ENCODE measurements around the gene E2F7. TPM values are rescaled to one million over a fixed set of nuclear protein-coding genes. Genes with fewer than 3 reads are reported as not detected.

E2F7 gene
- total and polyA plus RNA-seq, 2 donors (not counting 1 experiment from before 2014, with no cell fraction given): 3.6 to 9.7 TPM

DNA sequence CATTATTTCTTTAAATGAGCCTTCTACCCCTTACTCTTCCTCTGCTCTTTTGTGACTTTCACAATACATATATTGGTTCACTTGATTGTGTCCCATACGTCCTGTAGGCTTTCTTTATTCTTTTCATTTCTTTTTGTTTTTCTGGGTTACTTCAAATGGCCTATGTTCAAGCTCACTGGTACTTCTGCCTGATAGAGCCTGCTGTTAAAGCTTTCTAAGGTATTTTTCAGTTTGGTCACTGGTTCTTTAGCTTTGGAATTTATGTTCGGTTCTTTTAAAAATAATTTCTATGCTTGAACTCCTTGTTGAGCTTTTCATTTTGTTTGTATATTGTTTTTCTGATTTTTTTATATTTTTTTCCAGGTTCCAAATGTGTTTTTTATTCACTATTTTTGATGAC is 81.9 kb downstream of the E2F7 start:
- Histone ChIP-seq H3K27me3 (ENCODE audit: control insufficient read depth, insufficient read depth, low read length) (no peaks in the 10 kb centered on the region), H3K9ac (ENCODE audit: insufficient read depth, low read length) (no peak overlapping the region), H3K4me2 (ENCODE audit: extremely low read depth, insufficient read depth, low read length) (no peak overlapping the region), H3K4me1 (ENCODE audit: control insufficient read depth, extremely low read depth, insufficient read depth, low read length) (no peaks in the 10 kb centered on the region), H2AFZ (ENCODE audit: low read length) (no peak overlapping the region), H3K79me2 (ENCODE audit: control insufficient read depth, insufficient read depth, low read length) (no peaks in the 10 kb centered on the region), H3K36me3 (ENCODE audit: control insufficient read depth, insufficient read depth, low read length) (no peaks in the 10 kb centered on the region), H3K9me3 (ENCODE audit: control insufficient read depth, insufficient read depth, low read depth, low read length) (no peaks in the 10 kb centered on the region), H3K4me3 (replicated peaks in 1 of 4; ENCODE audit: control extremely low read depth in 1 of 4, insufficient read depth in 1 of 4, low read depth in 3 of 4, low read length in 4 of 4) (no peak overlapping the region), H3K27ac (ENCODE audit: insufficient read depth, low read length) (no peak overlapping the region), H4K20me1 (ENCODE audit: control insufficient read depth, extremely low read depth, insufficient read depth, low read length) (no peaks in the 10 kb centered on the region)
- no peak for TF ChIP-seq EZH2 (IDR thresholded peaks at IDR 0.05; ENCODE audit: low read length, missing control alignments)
- TF ChIP-seq, protein P1, sequence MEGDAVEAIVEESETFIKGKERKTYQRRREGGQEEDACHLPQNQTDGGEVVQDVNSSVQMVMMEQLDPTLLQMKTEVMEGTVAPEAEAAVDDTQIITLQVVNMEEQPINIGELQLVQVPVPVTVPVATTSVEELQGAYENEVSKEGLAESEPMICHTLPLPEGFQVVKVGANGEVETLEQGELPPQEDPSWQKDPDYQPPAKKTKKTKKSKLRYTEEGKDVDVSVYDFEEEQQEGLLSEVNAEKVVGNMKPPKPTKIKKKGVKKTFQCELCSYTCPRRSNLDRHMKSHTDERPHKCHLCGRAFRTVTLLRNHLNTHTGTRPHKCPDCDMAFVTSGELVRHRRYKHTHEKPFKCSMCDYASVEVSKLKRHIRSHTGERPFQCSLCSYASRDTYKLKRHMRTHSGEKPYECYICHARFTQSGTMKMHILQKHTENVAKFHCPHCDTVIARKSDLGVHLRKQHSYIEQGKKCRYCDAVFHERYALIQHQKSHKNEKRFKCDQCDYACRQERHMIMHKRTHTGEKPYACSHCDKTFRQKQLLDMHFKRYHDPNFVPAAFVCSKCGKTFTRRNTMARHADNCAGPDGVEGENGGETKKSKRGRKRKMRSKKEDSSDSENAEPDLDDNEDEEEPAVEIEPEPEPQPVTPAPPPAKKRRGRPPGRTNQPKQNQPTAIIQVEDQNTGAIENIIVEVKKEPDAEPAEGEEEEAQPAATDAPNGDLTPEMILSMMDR (conservative IDR thresholded peaks at IDR 0.05 in 1 of 2, IDR thresholded peaks at IDR 0.05 in 1 of 2; ENCODE audit: low read depth in 1 of 2, low read length in 2 of 2): no peak
- no peak for DNase-seq (ENCODE audit: low read depth in 2 of 2)

DNA sequence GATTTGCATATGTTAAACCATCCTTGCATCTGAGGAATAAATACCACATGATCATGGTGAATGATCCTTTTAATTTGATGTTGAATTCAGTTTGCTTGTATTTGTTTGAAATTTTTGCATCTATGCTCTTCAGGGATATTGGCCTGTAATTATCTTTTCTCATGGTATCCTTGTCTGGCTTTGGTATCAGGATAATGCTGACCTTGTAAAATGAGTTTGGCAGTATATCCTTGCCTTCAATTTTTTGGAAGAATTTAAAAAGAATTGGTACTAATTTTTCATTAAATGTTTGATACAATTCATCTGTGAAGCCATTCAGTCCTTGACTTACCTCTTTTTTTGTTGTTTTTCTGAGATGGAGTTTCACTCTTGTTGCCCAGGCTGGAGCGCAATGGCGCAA is 85.2 kb downstream of the E2F7 start:
- Histone ChIP-seq H3K4me1 (ENCODE audit: control insufficient read depth, extremely low read depth, insufficient read depth, low read length) (no peaks in the 10 kb centered on the region), H3K36me3 (ENCODE audit: control insufficient read depth, insufficient read depth, low read length) (no peaks in the 10 kb centered on the region), H4K20me1 (ENCODE audit: control insufficient read depth, extremely low read depth, insufficient read depth, low read length) (no peaks in the 10 kb centered on the region), H3K79me2 (ENCODE audit: control insufficient read depth, insufficient read depth, low read length) (no peaks in the 10 kb centered on the region), H3K9ac (ENCODE audit: insufficient read depth, low read length) (no peak overlapping the region), H3K4me2 (ENCODE audit: extremely low read depth, insufficient read depth, low read length) (no peak overlapping the region), H3K4me3 (replicated peaks in 1 of 4; ENCODE audit: control extremely low read depth in 1 of 4, insufficient read depth in 1 of 4, low read depth in 3 of 4, low read length in 4 of 4) (no peak overlapping the region), H3K27me3 (ENCODE audit: control insufficient read depth, insufficient read depth, low read length) (no peaks in the 10 kb centered on the region), H3K27ac (ENCODE audit: insufficient read depth, low read length) (no peak overlapping the region), H2AFZ (ENCODE audit: low read length) (no peak overlapping the region), H3K9me3 (ENCODE audit: control insufficient read depth, insufficient read depth, low read depth, low read length) (no peaks in the 10 kb centered on the region)
- no peak for DNase-seq (ENCODE audit: low read depth in 2 of 2)
- no peak for TF ChIP-seq EZH2 (IDR thresholded peaks at IDR 0.05; ENCODE audit: low read length, missing control alignments)
- TF ChIP-seq, protein P1 (conservative IDR thresholded peaks at IDR 0.05 in 1 of 2, IDR thresholded peaks at IDR 0.05 in 1 of 2; ENCODE audit: low read depth in 1 of 2, low read length in 2 of 2): no peak

DNA sequence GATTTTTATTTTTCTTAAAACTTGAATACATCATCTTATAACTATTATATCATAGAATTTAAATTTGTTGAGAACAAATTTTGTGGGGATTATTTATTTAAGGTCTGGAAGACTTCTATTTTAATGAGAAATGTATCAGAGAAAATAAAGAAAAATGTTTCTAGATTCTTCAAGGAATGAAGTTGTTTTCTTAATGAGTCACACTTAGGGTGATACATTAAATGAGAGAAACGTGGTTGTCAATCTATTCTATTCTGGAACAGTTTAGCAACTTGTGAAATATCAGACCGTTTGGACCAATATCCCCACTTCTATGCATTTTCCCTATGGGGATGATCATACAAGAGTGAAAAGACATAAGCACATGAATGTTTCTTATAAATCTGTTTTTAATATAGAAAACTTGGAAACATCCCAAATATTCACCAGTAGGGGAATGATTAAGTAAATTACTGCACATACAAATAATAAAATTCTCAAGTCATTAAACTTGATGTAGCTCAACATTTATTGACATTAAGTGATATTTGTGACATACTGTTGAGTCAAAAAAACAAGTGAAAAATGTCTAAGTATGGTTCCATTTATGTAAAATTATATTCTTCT is 88.5 kb downstream of the E2F7 start:
- no peak overlapping the region for H3K27ac ChIP-seq (ENCODE audit: insufficient read depth, low read length)
- H3K4me3 ChIP-seq (replicated peaks in 1 of 4; ENCODE audit: control extremely low read depth in 1 of 4, insufficient read depth in 1 of 4, low read depth in 3 of 4, low read length in 4 of 4): no peak overlapping the region
- TF ChIP-seq EZH2 (IDR thresholded peaks at IDR 0.05; ENCODE audit: low read length, missing control alignments): no peak
- TF ChIP-seq, protein P1 (conservative IDR thresholded peaks at IDR 0.05 in 1 of 2, IDR thresholded peaks at IDR 0.05 in 1 of 2; ENCODE audit: low read depth in 1 of 2, low read length in 2 of 2): no peak
- no peaks in the 10 kb centered on the region for H4K20me1 ChIP-seq (ENCODE audit: control insufficient read depth, extremely low read depth, insufficient read depth, low read length)
- H3K27me3 ChIP-seq (ENCODE audit: control insufficient read depth, insufficient read depth, low read length): peaks cover 4% of the 10 kb centered on the region
- H3K79me2 ChIP-seq (ENCODE audit: control insufficient read depth, insufficient read depth, low read length): no peaks in the 10 kb centered on the region
- DNase-seq (ENCODE audit: low read depth in 2 of 2): peak; percentile 3 to 20
- no peak overlapping the region for H3K4me2 ChIP-seq (ENCODE audit: extremely low read depth, insufficient read depth, low read length)
- H3K9ac ChIP-seq (ENCODE audit: insufficient read depth, low read length): no peak overlapping the region
- H3K4me1 ChIP-seq (ENCODE audit: control insufficient read depth, extremely low read depth, insufficient read depth, low read length): no peaks in the 10 kb centered on the region
- no peak overlapping the region for H2AFZ ChIP-seq (ENCODE audit: low read length)
- H3K36me3 ChIP-seq (ENCODE audit: control insufficient read depth, insufficient read depth, low read length): no peaks in the 10 kb centered on the region
- H3K9me3 ChIP-seq (ENCODE audit: control insufficient read depth, insufficient read depth, low read depth, low read length): no peaks in the 10 kb centered on the region

Other genes with a start within 250 kb of the E2F7 start
- 36.7 and 56.8 TPM in 2 replicates for gene CSRP2, start 186.6 kb downstream of the E2F7 start, total RNA-seq
- gene CSRP2, start 186.6 kb downstream of the E2F7 start, polyA plus RNA-seq: 63.5 and 199 TPM in 2 replicates

Data from fibroblast of lung (primary cell).